ENCODE data around the gene VILL.
"Not testable (repeated sequence)": the region's sequence is repeated elsewhere in the genome, so short reads cannot be mapped to it uniquely, and the experiment has no call there.

Gene VILL

GRCh38 chr3:38019658-38020341, 29.2 kb downstream of the VILL start:
- no peak for DNase-seq

- no peak for DNase-seq
Measured at GRCh38 chr3:38020342-38020726, 29.7 kb downstream of the VILL start.

GRCh38 chr3:38021196-38021595, 30.6 kb downstream of the VILL start:
- DNase-seq: no peak

GRCh38 chr3:38022301-38022700, 31.7 kb downstream of the VILL start:
- no peak for DNase-seq

GRCh38 chr3:38022896-38023709, 32.5 kb downstream of the VILL start:
- peak; percentile 7 for DNase-seq

- DNase-seq: no peak
Measured at GRCh38 chr3:38026856-38027255, 36.3 kb downstream of the VILL start.

GRCh38 chr3:38027466-38028465, 37.2 kb downstream of the VILL start:
- DNase-seq: no peak

GRCh38 chr3:38028621-38029361, 38.2 kb downstream of the VILL start:
- DNase-seq: no peak

- DNase-seq: no peak
Measured at GRCh38 chr3:38029400-38030125, 39.0 kb downstream of the VILL start, which contains the start of gene PLCD1. PLCD1 (minus strand) TSS chr3:38029642; CDS start chr3:38029539, 103 bp downstream.

GRCh38 chr3:38030126-38031021, 39.8 kb downstream of the VILL start:
- DNase-seq: no peak

- DNase-seq: peak; percentile 42
Measured at GRCh38 chr3:38031022-38031994, 40.7 kb downstream of the VILL start.

- no peak for DNase-seq
Measured at GRCh38 chr3:38032328-38032865, 41.8 kb downstream of the VILL start.

GRCh38 chr3:38033586-38033985, 43.0 kb downstream of the VILL start:
- DNase-seq: not testable (repeated sequence)

- DNase-seq: not testable (repeated sequence)
Measured at GRCh38 chr3:38034335-38034734, 43.7 kb downstream of the VILL start.

GRCh38 chr3:38036286-38036685, 45.7 kb downstream of the VILL start:
- DNase-seq: no peak

GRCh38 chr3:38036906-38037305, 46.3 kb downstream of the VILL start:
- no peak for DNase-seq

- DNase-seq: no peak
Measured at GRCh38 chr3:38038447-38038911, 47.9 kb downstream of the VILL start.

- DNase-seq: peak; percentile 71
Measured at GRCh38 chr3:38039101-38039898, 48.7 kb downstream of the VILL start, which contains the start of gene DLEC1. DLEC1 (plus strand) TSS chr3:38039208; CDS start chr3:38039226, 18 bp downstream.

Measured in activated CD4-positive, alpha-beta T cell treated with anti-CD3 and anti-CD28 coated beads for 1 hour (primary cell).